HepG2 (cell line): ENCODE data around the gene DTWD2. TPM values are rescaled to one million over a fixed set of nuclear protein-coding genes. Genes with fewer than 3 reads are reported as not detected.
A peak's percentile ranks its signal among the peaks of the same experiment; 100 is the strongest.

Source experiments
- MAFF ChIP-seq: IDR thresholded peaks from 2 replicates; pipeline ENCODE4 v1.6.1; 2011; ENCODE audit warnings: low read depth, low read length, improper control_type of control experiment
- NFIB ChIP-seq: sonication (generic); formaldehyde crosslinking; IDR thresholded peaks from 2 replicates; pipeline ENCODE4 v1.9.0; 2021; ENCODE audit warnings: missing genetic modification reagents, mild to moderate bottlenecking, borderline replicate concordance
- PRMT3 ChIP-seq: sonication (generic); formaldehyde crosslinking; IDR thresholded peaks from 2 replicates; pipeline ENCODE4 v1.8.1; 2022; ENCODE audit warnings: low read depth, mild to moderate bottlenecking, moderate library complexity, missing genetic modification reagents, borderline replicate concordance
- SP2 ChIP-seq: sonication (generic); formaldehyde crosslinking; IDR thresholded peaks from 2 replicates; pipeline ENCODE4 v1.5.1; 2020; ENCODE audit warnings: mild to moderate bottlenecking, missing genetic modification reagents
- TAF15 ChIP-seq: fragments of 200-400 bp; formaldehyde crosslinking; IDR thresholded peaks from one replicate; pipeline ENCODE4 v1.6.1; 2018; ENCODE audit warnings: mild to moderate bottlenecking, low read depth, low read length; ENCODE audit not compliant: poor library complexity, severe bottlenecking
- TCF12 ChIP-seq, 2 experiments: fragments of 450-650 bp in 1 of 2; sonication (generic) in 1 of 2; formaldehyde crosslinking in 1 of 2; IDR thresholded peaks; 2 replicates each; pipeline versions ENCODE4 v1.6.1 to v1.8.0; 2017 to 2022; ENCODE audit warnings: antibody characterized with exemption in 1 of 2, mild to moderate bottlenecking in 1 of 2, missing genetic modification reagents in 1 of 2, moderate library complexity in 1 of 2
- ZNF569 ChIP-seq: sonication (generic); formaldehyde crosslinking; IDR thresholded peaks from 2 replicates; pipeline ENCODE4 v1.5.0; 2020; ENCODE audit warnings: mild to moderate bottlenecking, missing genetic modification reagents, moderate library complexity, borderline replicate concordance
- ZNF878 ChIP-seq: sonication (generic); formaldehyde crosslinking; IDR thresholded peaks from 2 replicates; pipeline ENCODE4 v1.8.1; 2023; ENCODE audit warnings: mild to moderate bottlenecking, missing genetic modification reagents, moderate library complexity
- polyA plus RNA-seq, 8 experiments: library from polyadenylated mRNA; depleted of rRNA in 3 of 8; stranded (reverse) in 7 of 8; unstranded in 1 of 8; fragments of >200 nt; fragmentation: Illumina TruSeq in 4 of 8; extraction: Trizol in 4 of 8; gene quantifications; 2 replicates each; pipeline versions ENCODE4 v1.2.1 to v1.2.3, GENCODE V29; 2011 to 2016; ENCODE audit warnings: low read depth in 4 of 8, missing spikeins in 1 of 8, mixed read lengths in 1 of 8; ENCODE audit not compliant: insufficient read depth in 1 of 8
- total RNA-seq, 5 experiments: library from RNA; depleted of rRNA; stranded (reverse); fragments of >200 nt; fragmentation: Illumina TruSeq; extraction: Trizol; gene quantifications; 2 replicates each; pipeline ENCODE4 v1.2.3, GENCODE V29; 2016; ENCODE audit warnings: low read depth in 1 of 5
- TF ChIP-seq, protein P1 (sequence below): sonication (generic); formaldehyde crosslinking; IDR thresholded peaks from 2 replicates; pipeline ENCODE4 v1.4.0; 2020; ENCODE audit warnings: missing genetic modification reagents
- TF ChIP-seq, protein P2 (sequence below): sonication (generic); formaldehyde crosslinking; IDR thresholded peaks from 2 replicates; pipeline ENCODE4 v1.4.0; 2020; ENCODE audit warnings: missing genetic modification reagents, mild to moderate bottlenecking, borderline replicate concordance
- TF ChIP-seq, protein P3 (sequence below): sonication (generic); formaldehyde crosslinking; IDR thresholded peaks from 2 replicates; pipeline ENCODE4 v1.9.0; 2021; ENCODE audit warnings: mild to moderate bottlenecking, missing genetic modification reagents
- TF ChIP-seq, protein P4 (sequence below): sonication (generic); formaldehyde crosslinking; IDR thresholded peaks from 2 replicates; pipeline ENCODE4 v1.4.0; 2020; ENCODE audit warnings: missing genetic modification reagents
- TF ChIP-seq, protein P5 (sequence below): sonication (generic); formaldehyde crosslinking; IDR thresholded peaks from 2 replicates; pipeline ENCODE4 v1.8.0; 2023; ENCODE audit warnings: mild to moderate bottlenecking, missing genetic modification reagents
- TF ChIP-seq, protein P6 (sequence below): sonication (generic); formaldehyde crosslinking; IDR thresholded peaks from 2 replicates; pipeline ENCODE4 v1.5.0; 2020; ENCODE audit warnings: mild to moderate bottlenecking, missing genetic modification reagents

DTWD2 gene
- total and polyA plus RNA-seq, 2 of the 13 experiments (the other 11 are each of a cell fraction or from before 2014, with no cell fraction given) = 1.6 to 6.0 TPM

DNA sequence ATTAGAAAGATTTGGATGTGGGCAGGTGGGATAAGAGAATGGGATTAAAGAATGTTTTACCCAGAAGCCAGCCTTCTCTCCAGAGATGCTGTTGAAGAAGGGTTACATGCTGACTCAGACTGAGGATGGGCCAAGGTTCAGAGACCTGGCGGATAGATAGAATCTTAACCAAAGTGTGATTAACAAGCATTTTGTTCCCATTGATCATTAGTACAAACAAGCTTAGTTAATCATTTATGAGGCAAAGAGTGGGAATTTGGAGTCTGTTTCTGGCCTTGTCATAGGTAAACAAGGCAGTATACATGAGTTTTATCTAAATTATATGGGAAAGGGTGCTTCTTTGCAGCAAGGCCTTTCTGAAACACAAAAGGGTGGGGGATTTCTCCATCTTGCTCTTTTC, 20.8 kb upstream of the DTWD2 start (continued):
- TF ChIP-seq, protein P1, sequence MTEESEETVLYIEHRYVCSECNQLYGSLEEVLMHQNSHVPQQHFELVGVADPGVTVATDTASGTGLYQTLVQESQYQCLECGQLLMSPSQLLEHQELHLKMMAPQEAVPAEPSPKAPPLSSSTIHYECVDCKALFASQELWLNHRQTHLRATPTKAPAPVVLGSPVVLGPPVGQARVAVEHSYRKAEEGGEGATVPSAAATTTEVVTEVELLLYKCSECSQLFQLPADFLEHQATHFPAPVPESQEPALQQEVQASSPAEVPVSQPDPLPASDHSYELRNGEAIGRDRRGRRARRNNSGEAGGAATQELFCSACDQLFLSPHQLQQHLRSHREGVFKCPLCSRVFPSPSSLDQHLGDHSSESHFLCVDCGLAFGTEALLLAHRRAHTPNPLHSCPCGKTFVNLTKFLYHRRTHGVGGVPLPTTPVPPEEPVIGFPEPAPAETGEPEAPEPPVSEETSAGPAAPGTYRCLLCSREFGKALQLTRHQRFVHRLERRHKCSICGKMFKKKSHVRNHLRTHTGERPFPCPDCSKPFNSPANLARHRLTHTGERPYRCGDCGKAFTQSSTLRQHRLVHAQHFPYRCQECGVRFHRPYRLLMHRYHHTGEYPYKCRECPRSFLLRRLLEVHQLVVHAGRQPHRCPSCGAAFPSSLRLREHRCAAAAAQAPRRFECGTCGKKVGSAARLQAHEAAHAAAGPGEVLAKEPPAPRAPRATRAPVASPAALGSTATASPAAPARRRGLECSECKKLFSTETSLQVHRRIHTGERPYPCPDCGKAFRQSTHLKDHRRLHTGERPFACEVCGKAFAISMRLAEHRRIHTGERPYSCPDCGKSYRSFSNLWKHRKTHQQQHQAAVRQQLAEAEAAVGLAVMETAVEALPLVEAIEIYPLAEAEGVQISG (CRISPR knock-in tag) = no peak
- TF ChIP-seq TCF12 (IDR thresholded peaks at IDR 0.05) = no peak
- TF ChIP-seq TCF12 (CRISPR knock-in tag; IDR thresholded peaks at IDR 0.05) = no peak
- TF ChIP-seq TAF15 = no peak
- TF ChIP-seq, protein P2, sequence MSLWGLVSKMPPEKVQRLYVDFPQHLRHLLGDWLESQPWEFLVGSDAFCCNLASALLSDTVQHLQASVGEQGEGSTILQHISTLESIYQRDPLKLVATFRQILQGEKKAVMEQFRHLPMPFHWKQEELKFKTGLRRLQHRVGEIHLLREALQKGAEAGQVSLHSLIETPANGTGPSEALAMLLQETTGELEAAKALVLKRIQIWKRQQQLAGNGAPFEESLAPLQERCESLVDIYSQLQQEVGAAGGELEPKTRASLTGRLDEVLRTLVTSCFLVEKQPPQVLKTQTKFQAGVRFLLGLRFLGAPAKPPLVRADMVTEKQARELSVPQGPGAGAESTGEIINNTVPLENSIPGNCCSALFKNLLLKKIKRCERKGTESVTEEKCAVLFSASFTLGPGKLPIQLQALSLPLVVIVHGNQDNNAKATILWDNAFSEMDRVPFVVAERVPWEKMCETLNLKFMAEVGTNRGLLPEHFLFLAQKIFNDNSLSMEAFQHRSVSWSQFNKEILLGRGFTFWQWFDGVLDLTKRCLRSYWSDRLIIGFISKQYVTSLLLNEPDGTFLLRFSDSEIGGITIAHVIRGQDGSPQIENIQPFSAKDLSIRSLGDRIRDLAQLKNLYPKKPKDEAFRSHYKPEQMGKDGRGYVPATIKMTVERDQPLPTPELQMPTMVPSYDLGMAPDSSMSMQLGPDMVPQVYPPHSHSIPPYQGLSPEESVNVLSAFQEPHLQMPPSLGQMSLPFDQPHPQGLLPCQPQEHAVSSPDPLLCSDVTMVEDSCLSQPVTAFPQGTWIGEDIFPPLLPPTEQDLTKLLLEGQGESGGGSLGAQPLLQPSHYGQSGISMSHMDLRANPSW = no peak
- TF ChIP-seq, protein P3, sequence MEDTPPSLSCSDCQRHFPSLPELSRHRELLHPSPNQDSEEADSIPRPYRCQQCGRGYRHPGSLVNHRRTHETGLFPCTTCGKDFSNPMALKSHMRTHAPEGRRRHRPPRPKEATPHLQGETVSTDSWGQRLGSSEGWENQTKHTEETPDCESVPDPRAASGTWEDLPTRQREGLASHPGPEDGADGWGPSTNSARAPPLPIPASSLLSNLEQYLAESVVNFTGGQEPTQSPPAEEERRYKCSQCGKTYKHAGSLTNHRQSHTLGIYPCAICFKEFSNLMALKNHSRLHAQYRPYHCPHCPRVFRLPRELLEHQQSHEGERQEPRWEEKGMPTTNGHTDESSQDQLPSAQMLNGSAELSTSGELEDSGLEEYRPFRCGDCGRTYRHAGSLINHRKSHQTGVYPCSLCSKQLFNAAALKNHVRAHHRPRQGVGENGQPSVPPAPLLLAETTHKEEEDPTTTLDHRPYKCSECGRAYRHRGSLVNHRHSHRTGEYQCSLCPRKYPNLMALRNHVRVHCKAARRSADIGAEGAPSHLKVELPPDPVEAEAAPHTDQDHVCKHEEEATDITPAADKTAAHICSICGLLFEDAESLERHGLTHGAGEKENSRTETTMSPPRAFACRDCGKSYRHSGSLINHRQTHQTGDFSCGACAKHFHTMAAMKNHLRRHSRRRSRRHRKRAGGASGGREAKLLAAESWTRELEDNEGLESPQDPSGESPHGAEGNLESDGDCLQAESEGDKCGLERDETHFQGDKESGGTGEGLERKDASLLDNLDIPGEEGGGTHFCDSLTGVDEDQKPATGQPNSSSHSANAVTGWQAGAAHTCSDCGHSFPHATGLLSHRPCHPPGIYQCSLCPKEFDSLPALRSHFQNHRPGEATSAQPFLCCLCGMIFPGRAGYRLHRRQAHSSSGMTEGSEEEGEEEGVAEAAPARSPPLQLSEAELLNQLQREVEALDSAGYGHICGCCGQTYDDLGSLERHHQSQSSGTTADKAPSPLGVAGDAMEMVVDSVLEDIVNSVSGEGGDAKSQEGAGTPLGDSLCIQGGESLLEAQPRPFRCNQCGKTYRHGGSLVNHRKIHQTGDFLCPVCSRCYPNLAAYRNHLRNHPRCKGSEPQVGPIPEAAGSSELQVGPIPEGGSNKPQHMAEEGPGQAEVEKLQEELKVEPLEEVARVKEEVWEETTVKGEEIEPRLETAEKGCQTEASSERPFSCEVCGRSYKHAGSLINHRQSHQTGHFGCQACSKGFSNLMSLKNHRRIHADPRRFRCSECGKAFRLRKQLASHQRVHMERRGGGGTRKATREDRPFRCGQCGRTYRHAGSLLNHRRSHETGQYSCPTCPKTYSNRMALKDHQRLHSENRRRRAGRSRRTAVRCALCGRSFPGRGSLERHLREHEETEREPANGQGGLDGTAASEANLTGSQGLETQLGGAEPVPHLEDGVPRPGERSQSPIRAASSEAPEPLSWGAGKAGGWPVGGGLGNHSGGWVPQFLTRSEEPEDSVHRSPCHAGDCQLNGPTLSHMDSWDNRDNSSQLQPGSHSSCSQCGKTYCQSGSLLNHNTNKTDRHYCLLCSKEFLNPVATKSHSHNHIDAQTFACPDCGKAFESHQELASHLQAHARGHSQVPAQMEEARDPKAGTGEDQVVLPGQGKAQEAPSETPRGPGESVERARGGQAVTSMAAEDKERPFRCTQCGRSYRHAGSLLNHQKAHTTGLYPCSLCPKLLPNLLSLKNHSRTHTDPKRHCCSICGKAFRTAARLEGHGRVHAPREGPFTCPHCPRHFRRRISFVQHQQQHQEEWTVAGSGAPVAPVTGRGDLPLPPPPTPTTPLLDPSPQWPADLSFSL (CRISPR knock-in tag) = no peak
- TF ChIP-seq, protein P4, sequence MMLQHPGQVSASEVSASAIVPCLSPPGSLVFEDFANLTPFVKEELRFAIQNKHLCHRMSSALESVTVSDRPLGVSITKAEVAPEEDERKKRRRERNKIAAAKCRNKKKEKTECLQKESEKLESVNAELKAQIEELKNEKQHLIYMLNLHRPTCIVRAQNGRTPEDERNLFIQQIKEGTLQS (CRISPR knock-in tag) = no peak
- TF ChIP-seq PRMT3 (CRISPR knock-in tag) = no peak
- TF ChIP-seq ZNF569 (CRISPR knock-in tag) = no peak
- TF ChIP-seq SP2 = no peak
- peak; percentile 85 for TF ChIP-seq MAFF
- TF ChIP-seq, protein P5, sequence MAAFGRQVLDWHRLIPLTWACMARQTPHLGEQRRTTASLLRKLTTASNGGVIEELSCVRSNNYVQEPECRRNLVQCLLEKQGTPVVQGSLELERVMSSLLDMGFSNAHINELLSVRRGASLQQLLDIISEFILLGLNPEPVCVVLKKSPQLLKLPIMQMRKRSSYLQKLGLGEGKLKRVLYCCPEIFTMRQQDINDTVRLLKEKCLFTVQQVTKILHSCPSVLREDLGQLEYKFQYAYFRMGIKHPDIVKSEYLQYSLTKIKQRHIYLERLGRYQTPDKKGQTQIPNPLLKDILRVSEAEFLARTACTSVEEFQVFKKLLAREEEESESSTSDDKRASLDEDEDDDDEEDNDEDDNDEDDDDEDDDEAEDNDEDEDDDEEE = no peak
- TF ChIP-seq NFIB = no peak
- TF ChIP-seq ZNF878 (CRISPR knock-in tag) = no peak
- TF ChIP-seq, protein P6, sequence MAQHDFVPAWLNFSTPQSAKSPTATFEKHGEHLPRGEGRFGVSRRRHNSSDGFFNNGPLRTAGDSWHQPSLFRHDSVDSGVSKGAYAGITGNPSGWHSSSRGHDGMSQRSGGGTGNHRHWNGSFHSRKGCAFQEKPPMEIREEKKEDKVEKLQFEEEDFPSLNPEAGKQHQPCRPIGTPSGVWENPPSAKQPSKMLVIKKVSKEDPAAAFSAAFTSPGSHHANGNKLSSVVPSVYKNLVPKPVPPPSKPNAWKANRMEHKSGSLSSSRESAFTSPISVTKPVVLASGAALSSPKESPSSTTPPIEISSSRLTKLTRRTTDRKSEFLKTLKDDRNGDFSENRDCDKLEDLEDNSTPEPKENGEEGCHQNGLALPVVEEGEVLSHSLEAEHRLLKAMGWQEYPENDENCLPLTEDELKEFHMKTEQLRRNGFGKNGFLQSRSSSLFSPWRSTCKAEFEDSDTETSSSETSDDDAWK (CRISPR knock-in tag) = no peak
